Lower leg skin (tissue), 4 donors: ENCODE measurements around the gene MUC6. TPM values are rescaled to one million over a fixed set of nuclear protein-coding genes. Genes with fewer than 3 reads are reported as not detected.

Experiments
- DNase-seq, 2 donors: peaks; one replicate each; pipeline ENCODE4 v3.0.0-alpha.2; 2019; ENCODE audit warnings: low spot score in 2 of 2
- H3K4me3 ChIP-seq: fragments of 200-600 bp; sonication (generic); 2 replicates; pipeline ENCODE4 v1.5.1; 2017; ENCODE audit warnings: mild to moderate bottlenecking, low read depth; ENCODE audit not compliant: poor library complexity, severe bottlenecking
- CTCF ChIP-seq, 3 donors: fragments of 450-650 bp; IDR thresholded peaks; one replicate each; pipeline ENCODE4 v1.5.1; 2016; ENCODE audit warnings: antibody characterized with exemption in 3 of 3, mild to moderate bottlenecking in 3 of 3, moderate library complexity in 2 of 3
- POLR2A ChIP-seq, 2 donors: fragments of 450-650 bp; IDR thresholded peaks; one replicate each; pipeline ENCODE4 v1.6.1; 2016 to 2017; ENCODE audit warnings: antibody characterized with exemption in 2 of 2, mild to moderate bottlenecking in 1 of 2, moderate library complexity in 1 of 2
- WGBS, 2 donors: methylation state at CpG; one replicate each; pipeline ENCODE4 v1.1.5; 2018; 5-methylcytosine and 5-hydroxymethylcytosine counted together
- intact Hi-C: fragments of 100-400 bp; cut with DNase I; formaldehyde crosslinking; loops from one replicate; pipeline ENCODE4 v1.15.0; 2023; ENCODE audit warnings: low total_unique reads
- total RNA-seq, 4 donors: library from RNA; depleted of rRNA; stranded (reverse); fragments of >200 nt; gene quantifications; one replicate each; pipeline ENCODE4 v1.1.0, GENCODE V29; 2016

Gene MUC6
- total RNA-seq, 4 donors from 2014 or later: not detected

GRCh38 chr11:1073851-1074243, 37.3 kb upstream of the MUC6 start:
- WGBS, 2 donors: 72 to 79% methylated on average over 8 to 10 of the region's 11 CpGs
- H3K4me3 ChIP-seq: no peak overlapping the region
- no peak for DNase-seq
- intact Hi-C loops: no loop called here
- TF ChIP-seq POLR2A (IDR thresholded peaks at IDR 0.05) (no peak), CTCF (IDR thresholded peaks at IDR 0.05) (no peak)

- intact Hi-C loops: no loop called here
Measured at GRCh38 chr11:1073261-1073724, 36.8 kb upstream of the MUC6 start.

GRCh38 chr11:1072821-1073231, 36.3 kb upstream of the MUC6 start:
- H3K4me3 ChIP-seq: no peak overlapping the region
- TF ChIP-seq POLR2A (IDR thresholded peaks at IDR 0.05): no peak
- no peak for TF ChIP-seq CTCF (IDR thresholded peaks at IDR 0.05)
- DNase-seq: no peak
- intact Hi-C loops: no loop called here
- WGBS, 2 donors: 73 to 83% methylated on average over 8 to 9 of the region's 9 CpGs

More at GRCh38 chr11:1073261-1073724, 36.8 kb upstream of the MUC6 start:
- TF ChIP-seq CTCF (IDR thresholded peaks at IDR 0.05) (no peak), POLR2A (IDR thresholded peaks at IDR 0.05) (no peak)
- peak in 1 of 2 donors; percentile 42 for DNase-seq
- no peak overlapping the region for H3K4me3 ChIP-seq
- WGBS, 2 donors: 13 to 16% methylated on average over 8 to 12 of the region's 13 CpGs

- no peak overlapping the region for H3K4me3 ChIP-seq
- WGBS, 2 donors: 58 to 61% methylated on average over 17 to 18 of the region's 18 CpGs
- no peak for TF ChIP-seq POLR2A (IDR thresholded peaks at IDR 0.05)
- no peak for TF ChIP-seq CTCF (IDR thresholded peaks at IDR 0.05)
- intact Hi-C loops: no loop called here
- no peak for DNase-seq
Measured at GRCh38 chr11:1072116-1072820, 35.8 kb upstream of the MUC6 start.

GRCh38 chr11:1071571-1072115, 35.1 kb upstream of the MUC6 start:
- WGBS, 2 donors: 72 to 85% methylated on average over 21 of the region's 21 CpGs
- intact Hi-C loops: no loop called here
- DNase-seq: no peak
- no peak overlapping the region for H3K4me3 ChIP-seq
- TF ChIP-seq CTCF (IDR thresholded peaks at IDR 0.05): no peak
- TF ChIP-seq POLR2A (IDR thresholded peaks at IDR 0.05): no peak
